H7 (cell line): Measurements from ENCODE around the gene BAD. TPM values are rescaled to one million over a fixed set of nuclear protein-coding genes. Genes with fewer than 3 reads are reported as not detected.
"Not testable (repeated sequence)": the region's sequence is repeated elsewhere in the genome, so short reads cannot be mapped to it uniquely, and the experiment has no call there.

Experiments
- DNase-seq: peaks from one replicate; pipeline ENCODE4 v3.0.0; 2012
- H3K27me3 ChIP-seq: 2 replicates; pipeline ENCODE4 v1.6.0; 2011; ENCODE audit warnings: mild to moderate bottlenecking, low read length; ENCODE audit not compliant: control insufficient read depth, insufficient read depth
- H3K36me3 ChIP-seq: replicated peaks from 2 replicates; pipeline ENCODE4 v1.5.1; 2011; ENCODE audit warnings: low read length; ENCODE audit not compliant: control insufficient read depth, insufficient read depth
- H3K4me3 ChIP-seq: 2 replicates; pipeline ENCODE4 v1.5.1; 2011; ENCODE audit warnings: low read depth, mild to moderate bottlenecking, control low read depth, low read length, moderate library complexity; ENCODE audit not compliant: insufficient read depth
- total RNA-seq: library from RNA; depleted of rRNA; stranded (reverse); fragments of >200 nt; shearing (Covaris generic); gene quantifications from 2 replicates; pipeline ENCODE4 v1.2.3, GENCODE V29; 2014

BAD gene
- total RNA-seq, 1 experiment from 2014 or later, result 71.8 TPM

GRCh38 chr11:64318766-64319761 is 34.6 kb upstream of the BAD start:
- peak overlapping the region; percentile 99 for H3K4me3 ChIP-seq

GRCh38 chr11:64317961-64318765 is 33.7 kb upstream of the BAD start, which contains the start of gene PRDX5:
Gene PRDX5 (plus strand): TSS chr11:64318121. CDS start chr11:64318216, 95 bp downstream.
- DNase-seq, result peak; percentile 98
- peaks cover 21% of the 10 kb centered on the region for H3K36me3 ChIP-seq
- no peaks in the 10 kb centered on the region for H3K27me3 ChIP-seq
- H3K4me3 ChIP-seq, result peak within 1 kb of the TSS; percentile 99

More at GRCh38 chr11:64318766-64319761, 34.6 kb upstream of the BAD start:
- DNase-seq, result peak; percentile 76
- H3K36me3 ChIP-seq, result peaks cover 21% of the 10 kb centered on the region
- no peaks in the 10 kb centered on the region for H3K27me3 ChIP-seq

GRCh38 chr11:64317325-64317960 is 33.0 kb upstream of the BAD start, which contains the start of gene TRMT112:
Gene TRMT112 (minus strand): TSS chr11:64317559. CDS start chr11:64317526, 33 bp downstream.
- Histone ChIP-seq H3K4me3 (peak within 1 kb of the TSS; percentile 99), H3K36me3 (peaks cover 21% of the 10 kb centered on the region), H3K27me3 (no peaks in the 10 kb centered on the region)
- peak; percentile 93 for DNase-seq

GRCh38 chr11:64316672-64317324 is 32.3 kb upstream of the BAD start:
- H3K4me3 ChIP-seq, result peak overlapping the region; percentile 99
- H3K27me3 ChIP-seq, result no peaks in the 10 kb centered on the region
- H3K36me3 ChIP-seq, result peaks cover 21% of the 10 kb centered on the region
- DNase-seq, result peak; percentile 83

- H3K36me3 ChIP-seq, result peaks cover 16% of the 10 kb centered on the region
- H3K4me3 ChIP-seq, DNase-seq, H3K27me3 ChIP-seq: not testable (repeated sequence)
These were observed 31.4 kb upstream of the BAD start for GRCh38 chr11:64315667-64316526.

GRCh38 chr11:64314805-64315561 is 30.5 kb upstream of the BAD start:
- no peak overlapping the region for H3K4me3 ChIP-seq
- no peaks in the 10 kb centered on the region for H3K27me3 ChIP-seq
- peak; percentile 66 for DNase-seq
- H3K36me3 ChIP-seq, result peaks cover 7% of the 10 kb centered on the region

- peak; percentile 62 for DNase-seq
- Histone ChIP-seq H3K36me3 (peaks cover 7% of the 10 kb centered on the region), H3K4me3 (no peak overlapping the region), H3K27me3 (no peaks in the 10 kb centered on the region)
These were observed 29.8 kb upstream of the BAD start for GRCh38 chr11:64314146-64314804.

GRCh38 chr11:64313491-64314145 is 29.2 kb upstream of the BAD start:
- no peak overlapping the region for H3K4me3 ChIP-seq
- peak; percentile 61 for DNase-seq
- no peaks in the 10 kb centered on the region for H3K27me3 ChIP-seq
- H3K36me3 ChIP-seq, result peaks cover 7% of the 10 kb centered on the region

- H3K36me3 ChIP-seq, result peaks cover 7% of the 10 kb centered on the region
- no peaks in the 10 kb centered on the region for H3K27me3 ChIP-seq
- DNase-seq, result no peak
- H3K4me3 ChIP-seq, result no peak overlapping the region
These were observed 28.5 kb upstream of the BAD start for GRCh38 chr11:64312947-64313346.

- not testable (repeated sequence) for H3K36me3 ChIP-seq, H3K4me3 ChIP-seq, DNase-seq, H3K27me3 ChIP-seq
These were observed 23.3 kb upstream of the BAD start for GRCh38 chr11:64307795-64308194.

GRCh38 chr11:64306876-64307622 is 22.6 kb upstream of the BAD start:
- H3K4me3 ChIP-seq, result peak overlapping the region; percentile 61
- peak; percentile 73 for DNase-seq
- H3K27me3 ChIP-seq, result no peaks in the 10 kb centered on the region
- H3K36me3 ChIP-seq, result peaks cover 3% of the 10 kb centered on the region; the same call in 1 of the 2 replicates
